Osteocyte (in vitro differentiated cells): ENCODE results near the gene ARID2. TPM values are rescaled to one million over a fixed set of nuclear protein-coding genes. Genes with fewer than 3 reads are reported as not detected.

Experiments used
- DNase-seq: peaks from one replicate; pipeline ENCODE4 v3.0.0; 2021; ENCODE audit warnings: mixed read lengths; ENCODE audit not compliant: unreplicated experiment; ENCODE audit errors: extremely low spot score
- H3K27ac Mint-ChIP-seq: one replicate; pipeline ENCODE4 v1.8.0; 2021; ENCODE audit warnings: mild to moderate bottlenecking, mixed read lengths; ENCODE audit not compliant: unreplicated experiment
- H3K27me3 Mint-ChIP-seq: one replicate; pipeline ENCODE4 v1.8.0; 2021; ENCODE audit warnings: mixed read lengths; ENCODE audit not compliant: unreplicated experiment
- H3K36me3 Mint-ChIP-seq: one replicate; pipeline ENCODE4 v1.8.0; 2021; ENCODE audit warnings: mixed read lengths; ENCODE audit not compliant: unreplicated experiment
- H3K4me1 Mint-ChIP-seq: one replicate; pipeline ENCODE4 v1.8.0; 2021; ENCODE audit warnings: mixed read lengths; ENCODE audit not compliant: unreplicated experiment
- H3K4me3 Mint-ChIP-seq: one replicate; pipeline ENCODE4 v1.8.0; 2021; ENCODE audit warnings: mild to moderate bottlenecking, moderate library complexity, mixed read lengths; ENCODE audit not compliant: unreplicated experiment
- H3K9me3 Mint-ChIP-seq: one replicate; pipeline ENCODE4 v1.8.0; 2021; ENCODE audit warnings: mixed read lengths; ENCODE audit not compliant: unreplicated experiment
- total RNA-seq: library from RNA; stranded (reverse); gene quantifications from 2 replicates; pipeline ENCODE4 v1.2.1, GENCODE V29; 2021
- TF ChIP-seq, protein P1 (sequence below): fragments of 200-600 bp; sonication (generic); IDR thresholded peaks from 2 replicates; pipeline ENCODE4 v1.5.0; 2021; ENCODE audit warnings: antibody characterized with exemption, mild to moderate bottlenecking, moderate library complexity

Gene ARID2
- total RNA-seq, 1 donor from 2014 or later, result 38.1 TPM

DNA sequence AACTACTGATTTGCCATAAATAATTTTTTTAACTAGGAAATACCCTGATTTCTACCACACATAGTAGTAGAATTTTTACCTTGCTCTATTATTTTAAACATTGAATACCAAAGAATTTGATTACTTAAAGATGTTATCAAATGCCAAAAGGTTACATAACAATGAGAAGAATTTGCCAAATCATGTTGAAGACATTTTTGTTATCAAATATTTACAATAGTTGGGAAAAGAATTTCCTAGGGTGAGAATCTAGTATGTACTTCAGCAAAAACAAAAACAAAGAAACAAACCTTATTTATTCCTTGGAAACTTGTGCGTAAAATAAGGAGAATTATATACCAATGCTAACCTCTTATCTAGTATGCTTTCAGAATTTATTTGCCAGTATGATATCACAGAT, 153.7 kb downstream of the ARID2 start:
- Mint-ChIP-seq H3K27ac (no peak overlapping the region), H3K4me3 (no peak overlapping the region), H3K27me3 (no peaks in the 10 kb centered on the region), H3K36me3 (peaks cover 39% of the 10 kb centered on the region), H3K4me1 (peaks cover 39% of the 10 kb centered on the region), H3K9me3 (no peaks in the 10 kb centered on the region)
- no peak for DNase-seq
- TF ChIP-seq, protein P1, sequence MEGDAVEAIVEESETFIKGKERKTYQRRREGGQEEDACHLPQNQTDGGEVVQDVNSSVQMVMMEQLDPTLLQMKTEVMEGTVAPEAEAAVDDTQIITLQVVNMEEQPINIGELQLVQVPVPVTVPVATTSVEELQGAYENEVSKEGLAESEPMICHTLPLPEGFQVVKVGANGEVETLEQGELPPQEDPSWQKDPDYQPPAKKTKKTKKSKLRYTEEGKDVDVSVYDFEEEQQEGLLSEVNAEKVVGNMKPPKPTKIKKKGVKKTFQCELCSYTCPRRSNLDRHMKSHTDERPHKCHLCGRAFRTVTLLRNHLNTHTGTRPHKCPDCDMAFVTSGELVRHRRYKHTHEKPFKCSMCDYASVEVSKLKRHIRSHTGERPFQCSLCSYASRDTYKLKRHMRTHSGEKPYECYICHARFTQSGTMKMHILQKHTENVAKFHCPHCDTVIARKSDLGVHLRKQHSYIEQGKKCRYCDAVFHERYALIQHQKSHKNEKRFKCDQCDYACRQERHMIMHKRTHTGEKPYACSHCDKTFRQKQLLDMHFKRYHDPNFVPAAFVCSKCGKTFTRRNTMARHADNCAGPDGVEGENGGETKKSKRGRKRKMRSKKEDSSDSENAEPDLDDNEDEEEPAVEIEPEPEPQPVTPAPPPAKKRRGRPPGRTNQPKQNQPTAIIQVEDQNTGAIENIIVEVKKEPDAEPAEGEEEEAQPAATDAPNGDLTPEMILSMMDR, result no peak

DNA sequence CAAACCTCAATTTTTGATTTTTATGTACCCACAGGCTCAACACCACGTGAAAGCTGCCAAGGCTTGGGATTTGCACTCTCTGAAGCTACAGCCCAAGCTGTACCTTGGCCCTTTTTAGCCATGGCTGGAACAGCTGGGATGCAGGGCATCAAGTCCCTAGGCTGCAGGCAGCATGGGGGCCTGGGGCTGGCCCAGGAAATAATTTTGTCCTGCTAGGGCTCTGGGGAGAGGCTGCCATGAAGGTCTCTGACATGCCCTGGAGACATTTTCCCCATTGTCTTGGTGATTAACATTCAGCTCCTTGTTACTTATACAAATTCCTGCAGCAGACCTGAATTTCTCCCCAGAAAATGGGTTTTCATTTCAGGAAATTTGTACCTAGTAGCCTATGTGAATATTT, 157.2 kb downstream of the ARID2 start:
- Mint-ChIP-seq H3K27ac (no peak overlapping the region), H3K9me3 (no peaks in the 10 kb centered on the region), H3K27me3 (no peaks in the 10 kb centered on the region), H3K36me3 (peaks cover 30% of the 10 kb centered on the region), H3K4me1 (peaks cover 6% of the 10 kb centered on the region), H3K4me3 (no peak overlapping the region)
- TF ChIP-seq, protein P1, result no peak
- DNase-seq, result no peak

DNA sequence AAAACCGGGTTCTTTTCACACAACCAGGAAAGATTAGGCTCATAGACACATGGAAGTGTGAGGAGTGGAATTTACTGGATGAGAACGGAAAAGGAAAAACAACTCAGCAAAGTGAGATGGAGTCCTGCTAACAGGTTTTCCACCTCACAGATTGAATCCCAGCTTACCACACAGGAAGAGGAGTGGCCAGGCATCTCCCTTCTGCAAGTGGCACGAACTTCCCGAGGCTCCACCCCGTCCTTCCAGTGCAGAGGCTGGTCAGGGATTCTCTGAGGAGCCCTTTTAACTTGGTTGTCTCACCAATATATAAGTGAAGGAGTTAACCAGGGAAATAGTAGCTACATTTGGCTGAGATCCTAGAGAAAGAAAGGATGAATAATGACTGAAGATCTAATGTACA, 158.0 kb downstream of the ARID2 start:
- TF ChIP-seq, protein P1, result no peak
- H3K27ac Mint-ChIP-seq, result no peak overlapping the region
- H3K9me3 Mint-ChIP-seq, result no peaks in the 10 kb centered on the region
- no peaks in the 10 kb centered on the region for H3K27me3 Mint-ChIP-seq
- no peak for DNase-seq
- H3K4me1 Mint-ChIP-seq, result no peaks in the 10 kb centered on the region
- H3K36me3 Mint-ChIP-seq, result peaks cover 26% of the 10 kb centered on the region
- no peak overlapping the region for H3K4me3 Mint-ChIP-seq

DNA sequence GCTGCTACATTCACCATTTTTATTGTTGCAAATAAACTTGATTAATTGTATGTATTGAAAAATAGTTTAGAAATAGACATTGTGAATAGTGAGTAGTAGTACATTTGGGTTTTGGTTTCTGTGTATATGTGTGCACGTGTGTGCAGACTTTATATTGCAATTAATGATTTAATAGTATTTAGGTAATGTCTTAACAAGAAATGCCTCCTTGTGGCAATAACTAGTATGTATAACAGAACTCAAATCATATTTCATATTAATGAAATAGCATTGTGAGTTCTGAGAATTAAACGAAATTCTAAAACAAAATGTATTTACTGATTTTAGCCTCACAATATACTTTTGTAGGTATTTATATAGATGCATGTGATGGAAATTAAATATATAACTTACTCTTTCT, 160.8 kb downstream of the ARID2 start:
- no peak for DNase-seq
- TF ChIP-seq, protein P1, result peak; percentile 20
- Mint-ChIP-seq H3K27me3 (no peaks in the 10 kb centered on the region), H3K4me1 (no peaks in the 10 kb centered on the region), H3K36me3 (peaks cover 32% of the 10 kb centered on the region), H3K4me3 (no peak overlapping the region), H3K27ac (no peak overlapping the region), H3K9me3 (no peaks in the 10 kb centered on the region)

DNA sequence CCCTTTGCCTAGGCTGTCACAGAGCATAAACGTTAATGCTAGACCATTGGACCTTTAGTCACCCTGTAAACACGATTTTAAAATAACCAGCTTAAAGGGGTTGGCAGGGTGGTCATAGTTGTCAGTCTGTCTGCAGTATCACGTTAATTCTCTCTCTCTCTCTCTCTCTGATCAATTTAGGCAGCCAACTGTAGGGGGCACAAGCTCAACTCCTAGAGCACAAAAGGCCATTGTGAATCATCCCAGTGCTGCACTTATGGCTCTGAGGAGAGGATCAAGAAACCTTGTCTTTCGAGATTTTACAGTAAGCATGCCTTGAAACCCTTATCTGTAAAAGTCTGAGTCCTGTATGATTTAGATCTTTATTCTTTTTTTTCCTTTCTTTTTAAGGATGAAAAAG, 163.7 kb downstream of the ARID2 start:
- TF ChIP-seq, protein P1, result no peak
- no peaks in the 10 kb centered on the region for H3K4me1 Mint-ChIP-seq
- H3K27ac Mint-ChIP-seq, result no peak overlapping the region
- no peaks in the 10 kb centered on the region for H3K9me3 Mint-ChIP-seq
- no peak for DNase-seq
- H3K36me3 Mint-ChIP-seq, result peaks cover 36% of the 10 kb centered on the region
- no peak overlapping the region for H3K4me3 Mint-ChIP-seq
- no peaks in the 10 kb centered on the region for H3K27me3 Mint-ChIP-seq
